ENCODE results near the gene TEX53. TPM values are rescaled to one million over a fixed set of nuclear protein-coding genes. Genes with fewer than 3 reads are reported as not detected.

The TEX53 gene
- total and polyA plus RNA-seq, 2 of the 8 experiments (the other 6 are each of a cell fraction or from before 2014, with no cell fraction given): not detected

DNA sequence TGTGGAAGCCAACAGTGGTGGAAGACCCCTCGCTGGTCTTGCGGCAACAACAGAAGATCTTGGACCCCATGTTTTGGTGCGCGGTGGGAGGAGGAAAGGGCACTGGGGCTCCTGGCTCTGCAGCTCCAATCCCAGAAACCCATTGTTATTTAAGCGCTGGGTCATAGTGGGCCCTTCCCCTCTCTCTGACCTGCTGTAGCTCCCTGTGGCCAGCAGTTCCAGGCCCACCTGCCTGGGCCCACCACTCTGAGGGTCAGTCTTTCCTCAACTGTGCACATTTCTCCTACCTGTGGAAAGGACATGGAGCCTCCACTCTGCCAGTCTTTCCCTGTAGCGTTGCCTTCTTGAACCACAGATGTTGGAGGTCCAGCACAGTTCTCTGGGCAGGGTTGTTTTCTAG, at the start of gene TEX53 (continued):
- TF ChIP-seq TAF1 (IDR thresholded peaks at IDR 0.05; ENCODE audit: low read depth, low read length) (no peak), SP1 (IDR thresholded peaks at IDR 0.05; ENCODE audit: low read depth, low read length) (no peak), JUN (IDR thresholded peaks at IDR 0.05; ENCODE audit: low read depth, low read length) (no peak), SAP30 (IDR thresholded peaks at IDR 0.05; ENCODE audit: insufficient read depth, insufficient replicate concordance, low read length) (no peak), JUND (IDR thresholded peaks at IDR 0.05; ENCODE audit: low read length) (no peak), SP2 (IDR thresholded peaks at IDR 0.05; ENCODE audit: low read length) (no peak), FOSL1 (IDR thresholded peaks at IDR 0.05; ENCODE audit: insufficient read depth, low read depth, low read length) (no peak), SIN3A (conservative IDR thresholded peaks at IDR 0.05 in 1 of 2, IDR thresholded peaks at IDR 0.05 in 1 of 2; ENCODE audit: low read depth in 1 of 2, low read length in 2 of 2) (no peak)

All from H1 (cell line).